WTC11 (cell line): ENCODE data around the gene ITPR2.

Experiments
- ATF1 ChIP-seq: sonication (generic); formaldehyde crosslinking; IDR thresholded peaks from 2 replicates; pipeline ENCODE4 v1.8.1; 2023; ENCODE audit warnings: mild to moderate bottlenecking, moderate library complexity, missing genetic modification reagents
- CTCF ChIP-seq: fragments of 200-600 bp; IDR thresholded peaks from 2 replicates; pipeline ENCODE4 v1.8.0; 2022; ENCODE audit warnings: antibody characterized with exemption
- E2F1 ChIP-seq: sonication (generic); formaldehyde crosslinking; IDR thresholded peaks from 2 replicates; pipeline ENCODE4 v1.8.0; 2022; ENCODE audit warnings: mild to moderate bottlenecking, missing genetic modification reagents
- E2F5 ChIP-seq: sonication (generic); formaldehyde crosslinking; IDR thresholded peaks from 2 replicates; pipeline ENCODE4 v1.8.1; 2022; ENCODE audit warnings: mild to moderate bottlenecking, moderate library complexity, missing genetic modification reagents
- KAT7 ChIP-seq: sonication (generic); formaldehyde crosslinking; IDR thresholded peaks from 2 replicates; pipeline ENCODE4 v1.8.1; 2023; ENCODE audit warnings: missing genetic modification reagents, mild to moderate bottlenecking, borderline replicate concordance
- PRDM15 ChIP-seq: sonication (generic); formaldehyde crosslinking; IDR thresholded peaks from 2 replicates; pipeline ENCODE4 v1.8.0; 2022; ENCODE audit warnings: missing genetic modification reagents
- USF1 ChIP-seq: sonication (generic); formaldehyde crosslinking; IDR thresholded peaks from 2 replicates; pipeline ENCODE4 v1.8.0; 2022; ENCODE audit warnings: mild to moderate bottlenecking, missing genetic modification reagents
- ZBTB43 ChIP-seq: sonication (generic); formaldehyde crosslinking; IDR thresholded peaks from 2 replicates; pipeline ENCODE4 v1.8.1; 2023; ENCODE audit warnings: mild to moderate bottlenecking, missing genetic modification reagents

GRCh38 chr12:26488351-26488750, 344.6 kb downstream of the ITPR2 start:
- TF ChIP-seq CTCF (no peak), PRDM15 (CRISPR knock-in tag) (no peak), USF1 (CRISPR knock-in tag) (no peak), E2F1 (no peak), E2F5 (no peak), ZBTB43 (CRISPR knock-in tag) (no peak), KAT7 (CRISPR knock-in tag) (no peak), ATF1 (CRISPR knock-in tag) (no peak)
